HCT116 (cell line): ENCODE data around the gene FRS2.

ENCODE experiments used
- JUND ChIP-seq: IDR thresholded peaks from 2 replicates; pipeline ENCODE4 v1.6.1; 2012
- POLR2A ChIP-seq: IDR thresholded peaks from 2 replicates; pipeline ENCODE4 v1.7.0; 2011; ENCODE audit warnings: borderline replicate concordance; ENCODE audit not compliant: insufficient read depth, insufficient read length; ENCODE audit errors: extremely low read depth
- POLR2AphosphoS5 ChIP-seq: IDR thresholded peaks from 2 replicates; pipeline ENCODE4 v1.6.1; 2011; ENCODE audit warnings: mild to moderate bottlenecking, low read depth, low read length, moderate library complexity
- YY1 ChIP-seq: IDR thresholded peaks from 2 replicates; pipeline ENCODE4 v1.6.1; 2011; ENCODE audit warnings: low read length, low read depth, moderate library complexity, mild to moderate bottlenecking; ENCODE audit not compliant: insufficient replicate concordance; ENCODE audit errors: extremely low read depth
- TF ChIP-seq, protein P1 (sequence below): IDR thresholded peaks from 2 replicates; pipeline ENCODE4 v1.6.1; 2012; ENCODE audit warnings: low read depth
- TF ChIP-seq, protein P2 (sequence below), 3 experiments: fragments of 200-600 bp in 1 of 3; sonication (generic) in 1 of 3; IDR thresholded peaks in 2 of 3; conservative IDR thresholded peaks in 1 of 3; 2 replicates each; pipeline ENCODE4 v1.5.1; 2012 to 2017; ENCODE audit warnings: low read depth in 2 of 3, low read length in 2 of 3, antibody characterized with exemption in 1 of 3, borderline replicate concordance in 1 of 3, control low read depth in 1 of 3, mild to moderate bottlenecking in 1 of 3, mixed read lengths in 1 of 3, mixed run types in 1 of 3, moderate library complexity in 1 of 3; ENCODE audit not compliant: insufficient read depth in 1 of 3
- TF ChIP-seq, protein P3 (sequence below): IDR thresholded peaks from 2 replicates; pipeline ENCODE4 v1.6.1; 2011; ENCODE audit warnings: mild to moderate bottlenecking, low read length, moderate library complexity; ENCODE audit not compliant: insufficient replicate concordance; ENCODE audit errors: extremely low read depth
- TF ChIP-seq, protein P4 (sequence below): IDR thresholded peaks from 2 replicates; pipeline ENCODE4 v1.6.1; 2012

DNA sequence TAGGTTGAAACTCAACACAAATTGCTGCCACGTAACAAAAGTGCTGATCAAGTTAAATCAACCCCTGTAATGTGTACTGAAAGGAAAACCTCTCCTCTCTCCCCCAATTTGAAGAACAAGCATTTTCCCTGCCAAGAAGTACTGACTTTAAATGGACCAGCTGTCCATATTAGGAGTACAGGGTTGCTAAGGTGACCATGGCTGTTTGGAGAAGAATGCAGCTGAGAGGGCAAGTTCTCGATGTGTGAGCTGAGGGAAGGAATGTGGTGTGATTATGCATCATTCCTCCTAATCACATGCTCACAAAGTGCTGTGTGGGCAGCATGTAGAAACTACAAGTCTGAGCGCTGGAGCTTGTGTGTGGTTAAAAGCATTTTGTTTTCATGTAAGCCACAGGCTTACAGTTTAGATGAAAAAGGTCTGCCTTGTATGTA, 64.2 kb downstream of the FRS2 start:
- TF ChIP-seq, protein P1, sequence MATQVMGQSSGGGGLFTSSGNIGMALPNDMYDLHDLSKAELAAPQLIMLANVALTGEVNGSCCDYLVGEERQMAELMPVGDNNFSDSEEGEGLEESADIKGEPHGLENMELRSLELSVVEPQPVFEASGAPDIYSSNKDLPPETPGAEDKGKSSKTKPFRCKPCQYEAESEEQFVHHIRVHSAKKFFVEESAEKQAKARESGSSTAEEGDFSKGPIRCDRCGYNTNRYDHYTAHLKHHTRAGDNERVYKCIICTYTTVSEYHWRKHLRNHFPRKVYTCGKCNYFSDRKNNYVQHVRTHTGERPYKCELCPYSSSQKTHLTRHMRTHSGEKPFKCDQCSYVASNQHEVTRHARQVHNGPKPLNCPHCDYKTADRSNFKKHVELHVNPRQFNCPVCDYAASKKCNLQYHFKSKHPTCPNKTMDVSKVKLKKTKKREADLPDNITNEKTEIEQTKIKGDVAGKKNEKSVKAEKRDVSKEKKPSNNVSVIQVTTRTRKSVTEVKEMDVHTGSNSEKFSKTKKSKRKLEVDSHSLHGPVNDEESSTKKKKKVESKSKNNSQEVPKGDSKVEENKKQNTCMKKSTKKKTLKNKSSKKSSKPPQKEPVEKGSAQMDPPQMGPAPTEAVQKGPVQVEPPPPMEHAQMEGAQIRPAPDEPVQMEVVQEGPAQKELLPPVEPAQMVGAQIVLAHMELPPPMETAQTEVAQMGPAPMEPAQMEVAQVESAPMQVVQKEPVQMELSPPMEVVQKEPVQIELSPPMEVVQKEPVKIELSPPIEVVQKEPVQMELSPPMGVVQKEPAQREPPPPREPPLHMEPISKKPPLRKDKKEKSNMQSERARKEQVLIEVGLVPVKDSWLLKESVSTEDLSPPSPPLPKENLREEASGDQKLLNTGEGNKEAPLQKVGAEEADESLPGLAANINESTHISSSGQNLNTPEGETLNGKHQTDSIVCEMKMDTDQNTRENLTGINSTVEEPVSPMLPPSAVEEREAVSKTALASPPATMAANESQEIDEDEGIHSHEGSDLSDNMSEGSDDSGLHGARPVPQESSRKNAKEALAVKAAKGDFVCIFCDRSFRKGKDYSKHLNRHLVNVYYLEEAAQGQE, result no peak
- TF ChIP-seq, protein P2, sequence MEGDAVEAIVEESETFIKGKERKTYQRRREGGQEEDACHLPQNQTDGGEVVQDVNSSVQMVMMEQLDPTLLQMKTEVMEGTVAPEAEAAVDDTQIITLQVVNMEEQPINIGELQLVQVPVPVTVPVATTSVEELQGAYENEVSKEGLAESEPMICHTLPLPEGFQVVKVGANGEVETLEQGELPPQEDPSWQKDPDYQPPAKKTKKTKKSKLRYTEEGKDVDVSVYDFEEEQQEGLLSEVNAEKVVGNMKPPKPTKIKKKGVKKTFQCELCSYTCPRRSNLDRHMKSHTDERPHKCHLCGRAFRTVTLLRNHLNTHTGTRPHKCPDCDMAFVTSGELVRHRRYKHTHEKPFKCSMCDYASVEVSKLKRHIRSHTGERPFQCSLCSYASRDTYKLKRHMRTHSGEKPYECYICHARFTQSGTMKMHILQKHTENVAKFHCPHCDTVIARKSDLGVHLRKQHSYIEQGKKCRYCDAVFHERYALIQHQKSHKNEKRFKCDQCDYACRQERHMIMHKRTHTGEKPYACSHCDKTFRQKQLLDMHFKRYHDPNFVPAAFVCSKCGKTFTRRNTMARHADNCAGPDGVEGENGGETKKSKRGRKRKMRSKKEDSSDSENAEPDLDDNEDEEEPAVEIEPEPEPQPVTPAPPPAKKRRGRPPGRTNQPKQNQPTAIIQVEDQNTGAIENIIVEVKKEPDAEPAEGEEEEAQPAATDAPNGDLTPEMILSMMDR (IDR thresholded peaks at IDR 0.05 in 2 of 3, conservative IDR thresholded peaks at IDR 0.05 in 1 of 3; ENCODE audit: borderline replicate concordance in 1 of 3, insufficient read depth in 1 of 3, low read depth in 2 of 3, low read length in 2 of 3), result no peak
- TF ChIP-seq POLR2A, result no peak
- no peak for TF ChIP-seq YY1
- TF ChIP-seq JUND, result no peak
- TF ChIP-seq POLR2AphosphoS5, result no peak
- TF ChIP-seq, protein P3, sequence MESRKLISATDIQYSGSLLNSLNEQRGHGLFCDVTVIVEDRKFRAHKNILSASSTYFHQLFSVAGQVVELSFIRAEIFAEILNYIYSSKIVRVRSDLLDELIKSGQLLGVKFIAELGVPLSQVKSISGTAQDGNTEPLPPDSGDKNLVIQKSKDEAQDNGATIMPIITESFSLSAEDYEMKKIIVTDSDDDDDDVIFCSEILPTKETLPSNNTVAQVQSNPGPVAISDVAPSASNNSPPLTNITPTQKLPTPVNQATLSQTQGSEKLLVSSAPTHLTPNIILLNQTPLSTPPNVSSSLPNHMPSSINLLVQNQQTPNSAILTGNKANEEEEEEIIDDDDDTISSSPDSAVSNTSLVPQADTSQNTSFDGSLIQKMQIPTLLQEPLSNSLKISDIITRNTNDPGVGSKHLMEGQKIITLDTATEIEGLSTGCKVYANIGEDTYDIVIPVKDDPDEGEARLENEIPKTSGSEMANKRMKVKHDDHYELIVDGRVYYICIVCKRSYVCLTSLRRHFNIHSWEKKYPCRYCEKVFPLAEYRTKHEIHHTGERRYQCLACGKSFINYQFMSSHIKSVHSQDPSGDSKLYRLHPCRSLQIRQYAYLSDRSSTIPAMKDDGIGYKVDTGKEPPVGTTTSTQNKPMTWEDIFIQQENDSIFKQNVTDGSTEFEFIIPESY, result no peak
- TF ChIP-seq, protein P4, sequence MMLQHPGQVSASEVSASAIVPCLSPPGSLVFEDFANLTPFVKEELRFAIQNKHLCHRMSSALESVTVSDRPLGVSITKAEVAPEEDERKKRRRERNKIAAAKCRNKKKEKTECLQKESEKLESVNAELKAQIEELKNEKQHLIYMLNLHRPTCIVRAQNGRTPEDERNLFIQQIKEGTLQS, result no peak
